Esophagus squamous epithelium (tissue), 4 donors: ENCODE measurements around the gene TIMM29.

Experiments
- CTCF ChIP-seq, 6 experiments: fragments of 450-650 bp in 4 of 6; fragments of 200-600 bp in 2 of 6; sonication (generic) in 2 of 6; IDR thresholded peaks; one replicate each; pipeline ENCODE4 v1.5.1; 2016 to 2019; ENCODE audit warnings: antibody characterized with exemption in 6 of 6, mild to moderate bottlenecking in 4 of 6, moderate library complexity in 4 of 6
- POLR2A ChIP-seq, 4 donors: fragments of 450-650 bp; IDR thresholded peaks; one replicate each; pipeline ENCODE4 v1.6.1; 2017; ENCODE audit warnings: antibody characterized with exemption in 4 of 4, mild to moderate bottlenecking in 4 of 4, moderate library complexity in 3 of 4

GRCh38 chr19:10964903-10965302 is 36.3 kb downstream of the TIMM29 start:
- TF ChIP-seq POLR2A (IDR thresholded peaks at IDR 0.05) (no peak), CTCF (IDR thresholded peaks at IDR 0.05) (no peak)
